A549 (cell line): ENCODE measurements around the gene TNRC6A. TPM values are rescaled to one million over a fixed set of nuclear protein-coding genes. Genes with fewer than 3 reads are reported as not detected.

Experiments
- ATAC-seq, 2 experiments: fragments of 200-7000 bp in 1 of 2; fragments of >200 bp in 1 of 2; cut with Nextera tagmentation in 1 of 2; cut with Tn5 transposase in 1 of 2; 3 replicates each; pipeline versions ENCODE4 v1.8.0 to v1.9.1; 2018 to 2020; ENCODE audit warnings: mild to moderate bottlenecking in 1 of 2, moderate library complexity in 1 of 2
- CTCF ChIA-PET: fragments of 300-600 bp; sonication (Branson Sonifier 250); formaldehyde crosslinking; extraction: SDS; loops from one replicate; lab custom pipeline; 2021; ENCODE audit warnings: antibody characterized with exemption, inconsistent platforms; lab: Yijun Ruan, JAX
- POLR2A ChIA-PET: fragments of 350-600 bp; formaldehyde crosslinking; extraction: SDS; loops from one replicate; lab custom pipeline; 2021; ENCODE audit warnings: antibody characterized with exemption, inconsistent platforms; lab: Yijun Ruan, JAX
- DNase-seq, 2 experiments: peaks; one replicate each; pipeline versions ENCODE4 v3.0.0 to v3.0.0-alpha.2; 2011 to 2016; ENCODE audit warnings: low read depth in 1 of 2, low spot score in 1 of 2
- FAIRE-seq: peaks from 2 replicates; lab custom pipeline; 2011; peaks lifted over from hg19 to GRCh38; lab: Jason Lieb, UNC
- H3K27ac ChIP-seq, 2 experiments: fragments of >200 bp; sonication (Bioruptor Twin); formaldehyde crosslinking; 3 replicates each; pipeline ENCODE4 v1.5.1; 2016 to 2017
- H3K4me1 ChIP-seq: fragments of >200 bp; sonication (Bioruptor Twin); formaldehyde crosslinking; 3 replicates; pipeline ENCODE4 v1.6.1; 2016
- H3K4me2 ChIP-seq: fragments of >200 bp; sonication (Bioruptor Twin); formaldehyde crosslinking; 3 replicates; pipeline ENCODE4 v1.6.1; 2016
- H3K4me3 ChIP-seq: fragments of >200 bp; sonication (Bioruptor Twin); formaldehyde crosslinking; 3 replicates; pipeline ENCODE4 v1.5.1; 2016
- H3K9me3 ChIP-seq: fragments of >200 bp; sonication (Bioruptor Twin); formaldehyde crosslinking; 3 replicates; pipeline ENCODE4 v1.6.1; 2016
- ATOH8 ChIP-seq: fragments of 250-450 bp; sonication (Bioruptor Pico); IDR thresholded peaks from 2 replicates; pipeline ENCODE4 v1.5.0; 2020; ENCODE audit warnings: low read depth, mild to moderate bottlenecking, moderate library complexity
- BCL3 ChIP-seq: fragments of >200 bp; sonication (Bioruptor Twin); formaldehyde crosslinking; IDR thresholded peaks from 3 replicates; pipeline ENCODE4 v1.6.1; 2016
- BHLHE40 ChIP-seq: IDR thresholded peaks from 2 replicates; pipeline ENCODE4 v1.6.1; 2012; ENCODE audit warnings: low read depth, low read length, inconsistent platforms
- E2F6 ChIP-seq: IDR thresholded peaks from 2 replicates; pipeline ENCODE4 v1.6.1; 2012; ENCODE audit warnings: low read depth, borderline replicate concordance
- EP300 ChIP-seq, 2 experiments: fragments of >200 bp; sonication (Bioruptor Twin); formaldehyde crosslinking; IDR thresholded peaks; 2 replicates in 1 of 2; 3 replicates in 1 of 2; pipeline ENCODE4 v1.6.1; 2016 to 2017
- ESRRA ChIP-seq: fragments of 150-350 bp; IDR thresholded peaks from 2 replicates; pipeline ENCODE4 v1.6.1; 2014; ENCODE audit warnings: mild to moderate bottlenecking, low read length, borderline replicate concordance
- FOSB ChIP-seq: fragments of 250-450 bp; sonication (Bioruptor Pico); IDR thresholded peaks from 2 replicates; pipeline ENCODE4 v1.5.0; 2020; ENCODE audit warnings: mild to moderate bottlenecking, moderate library complexity
- FOXS1 ChIP-seq: fragments of 250-450 bp; sonication (Bioruptor Pico); IDR thresholded peaks from 2 replicates; pipeline ENCODE4 v1.5.0; 2020; ENCODE audit warnings: mild to moderate bottlenecking, moderate library complexity
- GATA3 ChIP-seq: IDR thresholded peaks from 2 replicates; pipeline ENCODE4 v1.6.1; 2012; ENCODE audit warnings: borderline replicate concordance
- HMGXB4 ChIP-seq: fragments of 250-450 bp; sonication (Bioruptor Pico); IDR thresholded peaks from 2 replicates; pipeline ENCODE4 v1.5.0; 2021; ENCODE audit warnings: mild to moderate bottlenecking, moderate library complexity, borderline replicate concordance
- HOXB13 ChIP-seq: fragments of 250-450 bp; sonication (Bioruptor Pico); IDR thresholded peaks from 2 replicates; pipeline ENCODE4 v1.5.0; 2020; ENCODE audit warnings: low read depth, mild to moderate bottlenecking, moderate library complexity
- JUN ChIP-seq, 2 experiments: fragments of >200 bp; sonication (Bioruptor Twin); formaldehyde crosslinking; IDR thresholded peaks; 2 replicates in 1 of 2; 3 replicates in 1 of 2; pipeline ENCODE4 v1.6.1; 2016 to 2017
- JUNB ChIP-seq: fragments of >200 bp; sonication (Bioruptor Twin); formaldehyde crosslinking; IDR thresholded peaks from 2 replicates; pipeline ENCODE4 v1.6.1; 2016
- KDM1A ChIP-seq: fragments of 200-600 bp; sonication (generic); IDR thresholded peaks from 2 replicates; pipeline ENCODE4 v1.6.1; 2016; ENCODE audit warnings: low read depth, mild to moderate bottlenecking
- NFE2L2 ChIP-seq: fragments of 150-350 bp; conservative IDR thresholded peaks from 2 replicates; pipeline ENCODE4 v1.6.1; 2014; ENCODE audit warnings: low read length
- PHF8 ChIP-seq: fragments of 200-600 bp; sonication (generic); IDR thresholded peaks from 2 replicates; pipeline ENCODE4 v1.6.1; 2016; ENCODE audit warnings: low read depth, mild to moderate bottlenecking, antibody characterized with exemption, moderate library complexity, borderline replicate concordance
- POLR2AphosphoS2 ChIP-seq: conservative IDR thresholded peaks from 2 replicates; pipeline ENCODE4 v1.6.1; 2012; ENCODE audit warnings: low read length, improper control_type of control experiment, inconsistent platforms
- RCOR1 ChIP-seq: fragments of 150-350 bp; IDR thresholded peaks from 2 replicates; pipeline ENCODE4 v1.6.1; 2014; ENCODE audit warnings: antibody characterized with exemption, low read length, low read depth
- SREBF2 ChIP-seq: fragments of 450-650 bp; IDR thresholded peaks from 2 replicates; pipeline ENCODE4 v1.6.1; 2014; ENCODE audit warnings: mild to moderate bottlenecking, moderate library complexity
- USF2 ChIP-seq: fragments of 450-650 bp; IDR thresholded peaks from 2 replicates; pipeline ENCODE4 v1.6.1; 2014; ENCODE audit warnings: antibody characterized with exemption
- WGBS: methylation state at CpG from one replicate; pipeline ENCODE4 v1.1.6; 2017; ENCODE audit errors: missing lambda C conversion rate; 5-methylcytosine and 5-hydroxymethylcytosine counted together
- polyA plus RNA-seq, 4 experiments: library from polyadenylated mRNA; depleted of rRNA in 3 of 4; stranded (reverse); fragments of >200 nt; fragmentation: RNase III in 1 of 4; extraction: RNeasy Plus Mini Kit Qiagen cat#74134 plus additional on column Dnase treatment in 1 of 4; gene quantifications; 2 replicates in 3 of 4; 3 replicates in 1 of 4; pipeline ENCODE4 v1.2.3, GENCODE V29; 2011 to 2017

The TNRC6A gene
- polyA plus RNA-seq, 2 of the 4 experiments (the other 2 are of a cell fraction) = 26.7 to 51.6 TPM

GRCh38 chr16:24845726-24846547, 116.5 kb downstream of the TNRC6A start, which contains the start of gene SLC5A11:
Gene SLC5A11 (plus strand): TSS chr16:24845963. CDS start chr16:24858644, 12,681 bp downstream.
- ChIA-PET CTCF (interaction anchor here (3.1 to 4.4 kb wide), 2 partner anchors 11 to 61 kb away, joined by 12 to 22 read pairs; no protein-coding TSS in a partner anchor), POLR2A (no interaction called here)
- H3K4me2 ChIP-seq = peak within 1 kb of the TSS; percentile 55
- TF ChIP-seq EP300 (IDR thresholded peaks at IDR 0.05) = no peak
- TF ChIP-seq HMGXB4 (CRISPR knock-in tag) = no peak
- TF ChIP-seq GATA3 = no peak
- no peak for TF ChIP-seq ESRRA
- TF ChIP-seq BHLHE40 = no peak
- no peak for TF ChIP-seq RCOR1
- TF ChIP-seq JUN (IDR thresholded peaks at IDR 0.05) = no peak
- no peak for TF ChIP-seq PHF8
- no peak for TF ChIP-seq FOSB
- no peak for TF ChIP-seq KDM1A
- TF ChIP-seq FOXS1 (CRISPR knock-in tag) = no peak
- TF ChIP-seq SREBF2 = no peak
- DNase-seq (no peak), ATAC-seq (no peak), FAIRE-seq (no peak)
- WGBS = 83% methylated on average over 18 of the region's 21 CpGs
- peaks cover 89% of the 10 kb centered on the region for H3K4me1 ChIP-seq
- H3K27ac ChIP-seq = peak within 1 kb of the TSS; percentile 85 to 92
- 0 out of 3 replicates have a peak, but pooled peaks cover 3% of the 10 kb centered on the region for H3K9me3 ChIP-seq
- no peak within 1 kb of the TSS for H3K4me3 ChIP-seq

GRCh38 chr16:24846548-24847357, 117.3 kb downstream of the TNRC6A start:
- no peak overlapping the region; the same call in 2 of the 3 replicates for H3K4me2 ChIP-seq
- 0 out of 3 replicates have a peak, but pooled peaks cover 3% of the 10 kb centered on the region for H3K9me3 ChIP-seq
- ATAC-seq (no peak), DNase-seq (no peak), FAIRE-seq (peak; percentile 7)
- 73% methylated on average over 8 of the region's 8 CpGs for WGBS
- H3K27ac ChIP-seq = peak overlapping the region; percentile 85 to 92
- no peak for TF ChIP-seq USF2
- TF ChIP-seq HOXB13 = no peak
- TF ChIP-seq HMGXB4 (CRISPR knock-in tag) = no peak
- no peak for TF ChIP-seq ATOH8 (CRISPR knock-in tag)
- TF ChIP-seq FOSB = no peak
- TF ChIP-seq FOXS1 (CRISPR knock-in tag) = no peak
- TF ChIP-seq GATA3 = no peak
- no peak for TF ChIP-seq NFE2L2
- no peak for TF ChIP-seq BCL3
- TF ChIP-seq E2F6 = no peak
- no peak for TF ChIP-seq POLR2AphosphoS2
- no peak for TF ChIP-seq JUNB
- CTCF ChIA-PET = interaction anchor here (0.7 to 4.4 kb wide), 2 partner anchors 12 to 27 kb away, joined by 4 to 22 read pairs; no protein-coding TSS in a partner anchor
- H3K4me3 ChIP-seq = no peak overlapping the region
- POLR2A ChIA-PET = no interaction called here
- H3K4me1 ChIP-seq = peaks cover 89% of the 10 kb centered on the region
